HG03460 (cell line): ENCODE data around the gene TUBA8.
"Not testable (repeated sequence)": the region's sequence is repeated elsewhere in the genome, so short reads cannot be mapped to it uniquely, and the experiment has no call there.

Experiments
- ATAC-seq: cut with Tn5 transposase; IDR thresholded peaks from one replicate; pipeline ENCODE4 v1.9.1; 2021; ENCODE audit not compliant: unreplicated experiment

TUBA8 gene

DNA sequence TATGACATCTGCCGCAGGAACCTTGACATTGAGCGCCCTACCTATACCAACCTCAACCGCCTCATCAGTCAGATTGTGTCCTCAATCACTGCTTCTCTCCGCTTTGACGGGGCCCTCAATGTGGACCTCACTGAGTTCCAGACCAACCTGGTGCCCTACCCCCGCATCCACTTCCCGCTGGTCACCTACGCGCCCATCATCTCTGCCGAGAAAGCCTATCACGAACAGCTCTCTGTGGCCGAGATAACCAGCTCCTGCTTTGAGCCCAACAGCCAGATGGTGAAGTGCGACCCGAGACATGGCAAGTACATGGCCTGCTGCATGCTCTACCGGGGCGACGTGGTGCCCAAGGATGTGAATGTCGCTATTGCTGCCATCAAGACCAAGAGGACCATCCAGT, 16.0 kb downstream of the TUBA8 start:
- no peak for ATAC-seq

GRCh38 chr22:18130018-18130417, 19.4 kb downstream of the TUBA8 start:
- no peak for ATAC-seq

DNA sequence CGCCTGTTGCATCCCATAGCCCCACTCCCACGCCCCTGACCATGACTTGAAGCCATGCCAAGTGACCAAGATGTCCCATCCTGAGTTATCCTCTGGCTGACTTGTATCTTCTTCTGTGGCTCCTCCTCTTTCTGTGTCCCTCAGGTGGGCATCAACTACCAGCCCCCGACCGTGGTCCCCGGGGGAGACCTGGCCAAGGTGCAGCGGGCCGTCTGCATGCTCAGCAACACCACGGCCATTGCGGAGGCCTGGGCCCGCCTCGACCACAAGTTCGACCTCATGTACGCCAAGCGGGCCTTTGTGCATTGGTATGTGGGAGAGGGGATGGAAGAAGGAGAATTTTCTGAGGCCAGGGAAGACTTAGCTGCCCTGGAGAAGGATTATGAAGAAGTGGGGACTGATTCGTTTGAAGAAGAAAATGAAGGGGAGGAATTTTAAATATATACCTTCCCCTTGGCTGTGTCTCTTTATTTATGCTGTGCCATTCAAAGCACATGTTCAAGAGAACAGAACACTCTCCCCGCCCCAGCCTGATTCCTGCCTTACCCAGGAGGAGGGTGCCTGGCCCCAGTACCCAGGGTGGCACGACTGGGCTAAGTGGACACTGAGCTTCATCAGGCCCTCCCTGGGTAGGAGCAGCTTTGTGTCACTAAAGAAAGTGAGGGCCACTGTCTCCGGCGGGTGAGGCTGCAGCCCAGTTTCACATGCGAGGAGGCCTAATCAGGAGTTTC, 20.3 kb downstream of the TUBA8 start:
- ATAC-seq, result no peak

- no peak for ATAC-seq
Measured at GRCh38 chr22:18133452-18133851, 22.8 kb downstream of the TUBA8 start.

- ATAC-seq, result no peak
Measured at GRCh38 chr22:18136563-18137320, 26.1 kb downstream of the TUBA8 start.

- ATAC-seq, result not testable (repeated sequence)
Measured at GRCh38 chr22:18141004-18141403, 30.4 kb downstream of the TUBA8 start.

DNA sequence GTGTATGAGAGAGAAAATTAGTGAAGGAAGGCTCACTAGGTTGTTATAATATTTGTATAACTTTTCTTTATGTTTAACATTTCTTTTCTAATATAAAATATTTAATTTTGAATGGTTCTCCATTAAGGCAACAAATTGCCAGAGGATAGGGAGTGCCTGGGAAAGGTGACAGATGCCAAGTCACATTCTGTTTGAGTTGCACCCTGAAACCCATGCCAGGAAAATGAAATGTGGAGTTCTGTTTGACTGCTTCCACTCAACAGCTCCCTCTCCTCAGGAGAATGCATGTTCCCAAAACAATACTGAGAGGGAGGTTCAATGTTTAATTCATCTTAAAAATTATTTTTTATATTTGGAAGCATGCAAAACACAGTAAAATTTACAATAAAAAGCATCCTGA, 33.5 kb downstream of the TUBA8 start:
- ATAC-seq, result no peak

DNA sequence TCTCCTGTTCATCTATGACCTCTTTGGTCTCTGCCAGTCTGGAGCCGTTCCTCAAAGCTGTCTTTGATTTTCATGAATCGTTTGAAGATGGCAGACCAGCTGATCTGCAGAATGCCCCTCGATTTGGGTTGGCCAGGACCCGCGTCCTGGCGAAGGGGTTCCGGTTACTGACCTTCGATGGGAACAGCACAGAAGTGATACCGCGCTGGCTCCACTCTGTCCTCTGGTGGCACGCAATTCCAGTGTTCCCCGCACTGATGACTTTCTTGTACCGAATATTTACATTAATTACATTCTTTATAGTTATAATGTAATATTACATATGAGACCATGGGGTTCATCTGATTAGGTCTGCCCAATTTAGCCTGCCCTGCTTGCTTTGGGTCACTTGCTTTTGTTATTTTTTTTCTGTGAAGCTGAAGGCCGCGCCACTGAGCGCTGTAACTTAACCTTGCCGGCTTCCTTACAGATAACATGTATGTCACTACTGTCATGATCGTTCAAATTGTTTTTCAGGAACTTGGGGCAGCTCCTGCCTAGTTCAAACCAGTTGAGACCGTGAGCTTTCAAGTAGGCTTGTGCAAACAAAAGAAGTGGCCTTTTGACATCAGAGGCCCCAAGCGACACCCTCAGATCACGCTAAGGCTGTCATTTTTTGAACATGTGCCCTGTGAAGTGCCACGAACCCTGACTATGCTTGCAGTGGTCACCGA, 35.2 kb downstream of the TUBA8 start:
- no peak for ATAC-seq

- no peak for ATAC-seq
Measured at GRCh38 chr22:18146389-18146753, 35.8 kb downstream of the TUBA8 start.

DNA sequence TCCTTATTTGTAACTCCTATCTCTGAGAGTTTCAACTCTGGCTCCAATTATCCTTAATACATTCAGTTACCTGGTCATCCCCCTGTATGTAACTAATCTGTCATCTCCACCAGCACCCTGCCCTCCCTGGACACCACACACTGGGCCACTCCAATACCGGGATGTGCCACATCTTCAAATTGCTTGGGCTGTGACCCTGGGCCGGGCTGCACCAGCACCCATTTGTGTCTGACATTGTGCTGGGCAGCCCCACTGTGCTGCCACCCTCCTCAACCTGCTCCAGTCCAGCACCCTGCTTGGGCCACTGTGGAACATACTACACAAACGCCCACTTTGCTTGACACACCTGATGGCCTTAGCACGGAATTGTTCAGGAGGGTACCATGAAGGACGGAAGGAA, 37.2 kb downstream of the TUBA8 start:
- no peak for ATAC-seq

GRCh38 chr22:18148293-18148965, 37.8 kb downstream of the TUBA8 start:
- ATAC-seq, result no peak

DNA sequence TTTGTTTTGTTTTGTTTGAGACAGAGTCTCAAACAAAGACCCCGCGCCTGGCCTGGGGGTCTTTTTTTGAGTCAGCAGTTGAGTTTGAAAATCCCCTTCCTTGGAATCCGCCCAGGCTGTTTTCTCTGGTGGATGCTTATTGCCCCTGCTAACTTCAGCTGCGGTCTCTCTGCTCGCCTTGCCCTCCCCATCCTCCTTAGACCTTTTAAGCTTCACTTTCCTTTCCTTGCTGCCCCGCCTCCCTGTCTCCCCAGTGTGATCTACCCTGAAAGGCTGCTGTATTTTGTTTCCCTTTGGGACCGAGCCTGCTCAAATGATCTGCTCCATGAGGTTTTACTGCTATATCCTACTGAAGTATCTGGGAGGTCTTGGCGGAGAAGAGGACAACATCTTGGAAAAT, 41.9 kb downstream of the TUBA8 start:
- no peak for ATAC-seq

DNA sequence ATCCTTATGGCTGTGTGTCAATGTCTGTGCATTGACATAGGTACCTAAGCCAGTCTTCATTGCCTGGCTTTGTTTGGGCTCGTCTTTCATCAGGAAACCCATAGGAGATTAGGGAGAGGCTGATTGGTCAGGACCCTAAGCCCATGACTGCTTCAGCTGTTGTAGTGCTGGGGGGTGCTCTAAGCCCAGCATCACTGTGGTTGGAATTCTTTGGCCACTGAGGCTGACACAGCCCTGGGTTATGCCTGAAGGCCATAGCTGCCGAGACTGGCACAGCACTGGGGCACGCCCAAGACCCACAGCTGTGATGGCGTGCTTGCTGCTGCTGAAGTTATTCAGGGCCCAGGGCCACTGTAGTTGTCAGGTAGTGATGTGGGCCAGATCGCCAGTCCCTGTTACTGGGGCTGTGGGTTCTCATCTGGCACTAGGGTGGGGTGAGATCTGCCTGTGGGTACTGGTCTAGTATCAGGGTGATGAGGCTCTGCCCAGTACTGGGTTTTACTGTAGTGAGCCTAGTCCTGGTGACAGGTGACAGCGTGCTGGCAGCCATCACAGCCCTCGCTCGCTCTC, 44.3 kb downstream of the TUBA8 start:
- no peak for ATAC-seq

DNA sequence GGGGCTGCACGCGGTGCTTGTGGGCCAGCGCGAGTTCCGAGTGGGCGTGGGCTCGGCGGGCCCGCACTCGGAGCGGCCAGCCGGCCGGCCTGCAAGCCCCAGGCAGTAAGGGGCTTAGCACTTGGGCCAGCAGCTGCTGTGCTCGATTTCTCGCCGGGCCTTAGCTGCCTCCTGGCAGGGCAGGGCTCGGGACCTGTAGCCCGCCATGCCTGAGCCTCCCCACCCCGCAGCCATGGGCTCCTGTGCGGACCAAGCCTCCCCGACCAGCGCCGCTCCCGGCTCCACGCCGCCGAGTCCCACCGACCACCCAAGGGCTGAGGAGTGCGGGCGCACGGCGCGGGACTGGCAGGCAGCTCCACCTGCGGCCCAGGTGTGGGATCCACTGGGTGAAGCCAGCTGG, 44.9 kb downstream of the TUBA8 start:
- ATAC-seq, result not testable (repeated sequence)

GRCh38 chr22:18156878-18157713, 46.5 kb downstream of the TUBA8 start:
- no peak for ATAC-seq

- ATAC-seq, result no peak
Measured at GRCh38 chr22:18157714-18158028, 47.1 kb downstream of the TUBA8 start.

- not testable (repeated sequence) for ATAC-seq
Measured at GRCh38 chr22:18160641-18161040, 50.0 kb downstream of the TUBA8 start.

GRCh38 chr22:18163843-18164242, 53.2 kb downstream of the TUBA8 start:
- ATAC-seq, result not testable (repeated sequence)

DNA sequence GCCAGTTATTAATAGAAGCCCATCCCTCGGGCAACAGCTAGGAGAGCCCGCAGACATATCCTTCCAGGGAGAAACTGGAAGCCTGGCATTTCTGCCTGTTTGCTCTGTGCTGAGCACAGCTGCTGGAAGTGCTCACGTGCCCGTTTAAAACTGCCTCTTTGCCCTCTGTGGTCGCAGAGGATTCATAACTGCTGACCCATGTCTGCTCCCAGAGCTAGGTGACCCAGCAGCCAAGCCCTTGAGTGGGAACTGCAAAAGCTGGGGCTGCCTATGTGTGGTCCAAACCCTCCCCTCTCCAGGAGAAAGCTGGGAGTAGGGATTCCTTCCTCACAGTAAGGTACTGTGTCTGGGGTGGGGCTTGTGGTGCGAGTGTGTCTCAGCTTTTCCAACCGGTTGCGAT, 54.0 kb downstream of the TUBA8 start:
- not testable (repeated sequence) for ATAC-seq

- ATAC-seq, result not testable (repeated sequence)
Measured at GRCh38 chr22:18165356-18165755, 54.7 kb downstream of the TUBA8 start.
